AG08396 (cell line): ENCODE results near the gene RTN1.

Experiments used
- DNase-seq: peaks from one replicate; pipeline ENCODE4 v3.0.0; 2012; ENCODE audit warnings: low spot score, mixed read lengths

Gene RTN1

GRCh38 chr14:59787045-59787674 lies 83.4 kb downstream of the RTN1 start:
- no peak for DNase-seq

GRCh38 chr14:59785629-59786028 lies 84.9 kb downstream of the RTN1 start:
- no peak for DNase-seq

- DNase-seq, result no peak
These were observed 87.8 kb downstream of the RTN1 start for GRCh38 chr14:59782760-59783159.

- DNase-seq, result no peak
These were observed 93.5 kb downstream of the RTN1 start for GRCh38 chr14:59777006-59777579.

- no peak for DNase-seq
These were observed 94.1 kb downstream of the RTN1 start for GRCh38 chr14:59776468-59776867.

GRCh38 chr14:59772233-59772632 lies 98.3 kb downstream of the RTN1 start:
- DNase-seq, result no peak

- no peak for DNase-seq
These were observed 99.0 kb downstream of the RTN1 start for GRCh38 chr14:59771577-59771976.

- no peak for DNase-seq
These were observed 101.0 kb downstream of the RTN1 start for GRCh38 chr14:59769586-59769985.

GRCh38 chr14:59768855-59769375 lies 101.7 kb downstream of the RTN1 start:
- DNase-seq, result no peak

GRCh38 chr14:59761851-59762250 lies 108.7 kb downstream of the RTN1 start:
- DNase-seq, result no peak

GRCh38 chr14:59755409-59756135 lies 115.0 kb downstream of the RTN1 start:
- DNase-seq, result no peak

- DNase-seq, result no peak
These were observed 116.3 kb downstream of the RTN1 start for GRCh38 chr14:59754256-59754655.

GRCh38 chr14:59753512-59753911 lies 117.1 kb downstream of the RTN1 start:
- DNase-seq, result no peak

- no peak for DNase-seq
These were observed 119.0 kb downstream of the RTN1 start for GRCh38 chr14:59751578-59751977.

- no peak for DNase-seq
These were observed 130.8 kb downstream of the RTN1 start for GRCh38 chr14:59739794-59740193.

GRCh38 chr14:59728304-59728703 lies 142.3 kb downstream of the RTN1 start:
- DNase-seq, result no peak

- no peak for DNase-seq
These were observed 143.4 kb downstream of the RTN1 start for GRCh38 chr14:59727073-59727661.

- DNase-seq, result no peak
These were observed 159.5 kb downstream of the RTN1 start for GRCh38 chr14:59711080-59711479.

- DNase-seq, result no peak
These were observed 162.6 kb downstream of the RTN1 start for GRCh38 chr14:59707778-59708561.

GRCh38 chr14:59705866-59706265 lies 164.7 kb downstream of the RTN1 start:
- no peak for DNase-seq

- no peak for DNase-seq
These were observed 165.3 kb downstream of the RTN1 start for GRCh38 chr14:59705245-59705644.

- no peak for DNase-seq
These were observed 166.4 kb downstream of the RTN1 start for GRCh38 chr14:59704054-59704645.
